AG04450 (cell line): ENCODE results near the gene FBN1. TPM values are rescaled to one million over a fixed set of nuclear protein-coding genes. Genes with fewer than 3 reads are reported as not detected.

ENCODE experiments used
- CTCF ChIA-PET: fragments of 300-600, 350-600 bp; formaldehyde crosslinking; extraction: SDS; loops from one replicate; lab custom pipeline; 2022; ENCODE audit warnings: antibody characterized with exemption, inconsistent platforms; lab: Charles Lee
- POLR2A ChIA-PET: fragments of 350-600 bp; formaldehyde crosslinking; extraction: SDS; loops from one replicate; lab custom pipeline; 2021; ENCODE audit warnings: antibody characterized with exemption, inconsistent platforms; lab: Yijun Ruan, JAX
- DNase-seq: peaks from one replicate; pipeline ENCODE4 v3.0.0-alpha.2; 2011; ENCODE audit warnings: low read depth, low spot score
- H3K27ac ChIP-seq: one replicate; pipeline ENCODE4 v1.5.1; 2012; ENCODE audit warnings: low read depth, low read length, control low read depth
- H3K27me3 ChIP-seq: one replicate; pipeline ENCODE4 v1.6.0; 2012; ENCODE audit warnings: low read length; ENCODE audit not compliant: control insufficient read depth, insufficient read depth
- H3K4me3 ChIP-seq: 2 replicates; pipeline ENCODE4 v1.5.1; 2011; ENCODE audit warnings: mild to moderate bottlenecking, low read depth, low read length, control low read depth
- H3K9me3 ChIP-seq: 2 replicates; pipeline ENCODE4 v1.5.1; 2012; ENCODE audit warnings: low read length; ENCODE audit not compliant: control insufficient read depth, insufficient read depth
- polyA plus RNA-seq: library from polyadenylated mRNA; depleted of rRNA; stranded (reverse); fragments of >200 nt; gene quantifications from 2 replicates; pipeline ENCODE4 v1.2.3, GENCODE V29; 2011
- TF ChIP-seq, protein P1 (sequence below): IDR thresholded peaks from 2 replicates; pipeline ENCODE4 v1.5.1; 2011; ENCODE audit warnings: low read depth, low read length, control low read depth, inconsistent platforms

FBN1 gene
- polyA plus RNA-seq, 1 experiment: 530 TPM

GRCh38 chr15:48451241-48451640 is 194.3 kb downstream of the FBN1 start:
- TF ChIP-seq, protein P1, sequence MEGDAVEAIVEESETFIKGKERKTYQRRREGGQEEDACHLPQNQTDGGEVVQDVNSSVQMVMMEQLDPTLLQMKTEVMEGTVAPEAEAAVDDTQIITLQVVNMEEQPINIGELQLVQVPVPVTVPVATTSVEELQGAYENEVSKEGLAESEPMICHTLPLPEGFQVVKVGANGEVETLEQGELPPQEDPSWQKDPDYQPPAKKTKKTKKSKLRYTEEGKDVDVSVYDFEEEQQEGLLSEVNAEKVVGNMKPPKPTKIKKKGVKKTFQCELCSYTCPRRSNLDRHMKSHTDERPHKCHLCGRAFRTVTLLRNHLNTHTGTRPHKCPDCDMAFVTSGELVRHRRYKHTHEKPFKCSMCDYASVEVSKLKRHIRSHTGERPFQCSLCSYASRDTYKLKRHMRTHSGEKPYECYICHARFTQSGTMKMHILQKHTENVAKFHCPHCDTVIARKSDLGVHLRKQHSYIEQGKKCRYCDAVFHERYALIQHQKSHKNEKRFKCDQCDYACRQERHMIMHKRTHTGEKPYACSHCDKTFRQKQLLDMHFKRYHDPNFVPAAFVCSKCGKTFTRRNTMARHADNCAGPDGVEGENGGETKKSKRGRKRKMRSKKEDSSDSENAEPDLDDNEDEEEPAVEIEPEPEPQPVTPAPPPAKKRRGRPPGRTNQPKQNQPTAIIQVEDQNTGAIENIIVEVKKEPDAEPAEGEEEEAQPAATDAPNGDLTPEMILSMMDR: no peak
- no peak overlapping the region for H3K27ac ChIP-seq
- no peak for DNase-seq

GRCh38 chr15:48449734-48450133 is 195.8 kb downstream of the FBN1 start:
- TF ChIP-seq, protein P1: no peak
- ChIA-PET POLR2A (interaction anchor here (0.6 kb wide), 1 partner anchor 9 kb away, joined by 3 read pairs; no protein-coding TSS in a partner anchor), CTCF (no interaction called here)
- Histone ChIP-seq H3K27me3 (no peaks in the 10 kb centered on the region), H3K9me3 (no peaks in the 10 kb centered on the region), H3K27ac (no peak overlapping the region), H3K4me3 (no peak overlapping the region)
- DNase-seq: no peak

More at GRCh38 chr15:48451241-48451640, 194.3 kb downstream of the FBN1 start:
- CTCF ChIA-PET: interaction anchor here (0.8 kb wide), 1 partner anchor 92 kb away, joined by 3 read pairs; no protein-coding TSS in a partner anchor
- no peak overlapping the region for H3K4me3 ChIP-seq
- H3K9me3 ChIP-seq: no peaks in the 10 kb centered on the region
- POLR2A ChIA-PET: no interaction called here
- H3K27me3 ChIP-seq: no peaks in the 10 kb centered on the region

DNA sequence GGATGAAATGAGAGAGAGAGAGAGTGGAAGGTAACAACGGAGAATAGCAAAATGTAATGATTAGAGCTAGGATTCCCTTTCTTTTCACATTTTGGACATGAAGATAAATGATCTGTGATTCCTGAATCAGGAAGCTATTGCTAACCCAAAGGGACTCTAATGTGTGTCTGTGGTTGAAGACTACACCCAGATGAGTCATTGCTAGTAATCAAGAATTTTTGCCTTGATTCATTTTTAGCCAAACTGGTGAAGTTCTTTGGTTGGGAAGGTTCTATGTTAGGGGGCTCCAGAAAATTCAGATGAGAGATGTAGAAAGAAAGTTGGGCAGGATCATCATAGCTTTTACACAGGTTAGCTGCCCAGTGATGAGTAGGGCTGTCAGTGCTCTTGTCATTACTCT is 197.9 kb downstream of the FBN1 start:
- POLR2A ChIA-PET: no interaction called here
- TF ChIP-seq, protein P1: no peak

DNA sequence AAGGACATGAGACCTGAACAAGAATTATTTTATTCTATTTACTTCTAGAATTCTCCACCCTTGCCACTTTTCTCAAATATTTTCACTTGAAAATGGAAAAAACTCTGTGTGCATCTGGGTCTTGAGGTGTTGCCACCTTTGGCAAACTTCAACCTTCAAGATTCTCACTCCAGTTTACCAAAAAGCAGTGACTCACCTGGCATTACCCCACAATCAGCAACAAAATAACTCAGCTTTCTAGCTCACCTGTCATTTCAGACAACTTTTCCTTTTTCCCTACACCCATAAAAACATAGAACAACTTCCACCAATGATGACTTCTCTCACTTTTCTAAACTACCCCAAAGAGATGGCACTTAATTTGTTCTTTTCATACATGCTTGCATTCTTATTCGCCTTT is 198.5 kb downstream of the FBN1 start:
- H3K4me3 ChIP-seq: no peak overlapping the region
- CTCF ChIA-PET: interaction anchor here (0.6 to 1.2 kb wide), 2 partner anchors 61 to 95 kb away, joined by 3 read pairs; no protein-coding TSS in a partner anchor

More for the DNA sequence above, 197.9 kb downstream of the FBN1 start:
- Histone ChIP-seq H3K27ac (no peak overlapping the region), H3K27me3 (no peaks in the 10 kb centered on the region), H3K9me3 (no peaks in the 10 kb centered on the region), H3K4me3 (no peak overlapping the region)
- CTCF ChIA-PET: interaction anchor here (0.6 to 1.2 kb wide), 2 partner anchors 62 to 95 kb away, joined by 3 read pairs; no protein-coding TSS in a partner anchor
- DNase-seq: no peak

DNA sequence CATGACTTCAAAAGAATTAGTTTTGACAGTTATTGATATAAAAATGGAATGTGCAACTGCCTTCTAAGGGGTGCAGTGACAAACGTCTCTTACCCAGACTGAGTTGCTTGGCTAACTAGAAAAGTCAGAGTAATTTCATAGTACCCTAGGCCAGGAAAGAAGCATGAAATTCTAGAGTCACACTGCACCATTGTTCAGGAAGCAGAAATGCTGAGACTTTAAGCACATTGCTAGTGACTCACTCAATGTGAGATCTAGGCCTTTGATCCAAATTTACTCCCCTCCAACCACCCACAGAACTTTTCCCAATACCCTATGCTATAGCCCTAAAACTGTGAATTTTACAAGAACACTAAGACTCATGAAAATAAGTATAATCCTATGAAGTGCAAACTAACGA is 203.5 kb downstream of the FBN1 start:
- H3K27ac ChIP-seq: no peak overlapping the region
- no peak for DNase-seq
- no peaks in the 10 kb centered on the region for H3K27me3 ChIP-seq
- CTCF ChIA-PET: no interaction called here
- TF ChIP-seq, protein P1: no peak
- no peaks in the 10 kb centered on the region for H3K9me3 ChIP-seq
- no peak overlapping the region for H3K4me3 ChIP-seq
- POLR2A ChIA-PET: no interaction called here

More for the DNA sequence above, 198.5 kb downstream of the FBN1 start:
- TF ChIP-seq, protein P1: no peak
- Histone ChIP-seq H3K27ac (no peak overlapping the region), H3K27me3 (no peaks in the 10 kb centered on the region), H3K9me3 (no peaks in the 10 kb centered on the region)
- no peak for DNase-seq
- POLR2A ChIA-PET: no interaction called here
